KBM-7 (cell line): ENCODE results near the gene FAF1.

ENCODE experiments used
- DNase-seq: peaks from one replicate; pipeline ENCODE4 v3.0.0-alpha.2; 2015
- in situ Hi-C: fragments of 300-500 bp; cut with MboI; formaldehyde crosslinking; loops from 2 replicates; pipeline ENCODE4 v1.14.3; 2020; ENCODE audit warnings: low sequenced_read_pairs, low pct_unique_long_range_greater_than_20kb, mixed read lengths

Gene FAF1

GRCh38 chr1:50492142-50492541 is 467.9 kb downstream of the FAF1 start:
- in situ Hi-C loops, result no loop called here

GRCh38 chr1:50491142-50491541 is 468.9 kb downstream of the FAF1 start:
- no peak for DNase-seq
- in situ Hi-C loops, result no loop called here

More at GRCh38 chr1:50492142-50492541, 467.9 kb downstream of the FAF1 start:
- DNase-seq, result no peak

- in situ Hi-C loops, result no loop called here
- DNase-seq, result no peak
Measured at GRCh38 chr1:50490640-50491039, 469.4 kb downstream of the FAF1 start.

GRCh38 chr1:50488876-50489275 is 471.2 kb downstream of the FAF1 start:
- DNase-seq, result no peak
- in situ Hi-C loops, result no loop called here

GRCh38 chr1:50488356-50488755 is 471.7 kb downstream of the FAF1 start:
- DNase-seq, result no peak
- in situ Hi-C loops, result no loop called here

- in situ Hi-C loops, result no loop called here
- DNase-seq, result no peak
Measured at GRCh38 chr1:50487725-50488124, 472.3 kb downstream of the FAF1 start.

- DNase-seq, result no peak
- in situ Hi-C loops, result no loop called here
Measured at GRCh38 chr1:50481142-50481736, 478.8 kb downstream of the FAF1 start.

- DNase-seq, result no peak
- in situ Hi-C loops, result no loop called here
Measured at GRCh38 chr1:50476800-50477199, 483.3 kb downstream of the FAF1 start.

- in situ Hi-C loops, result no loop called here
- no peak for DNase-seq
Measured at GRCh38 chr1:50474859-50475809, 484.9 kb downstream of the FAF1 start.

GRCh38 chr1:50473513-50473912 is 486.6 kb downstream of the FAF1 start:
- in situ Hi-C loops, result no loop called here
- no peak for DNase-seq

GRCh38 chr1:50471967-50472366 is 488.1 kb downstream of the FAF1 start:
- in situ Hi-C loops, result no loop called here
- DNase-seq, result no peak

- in situ Hi-C loops, result no loop called here
- no peak for DNase-seq
Measured at GRCh38 chr1:50462964-50463363, 497.1 kb downstream of the FAF1 start.

GRCh38 chr1:50458507-50458906 is 501.6 kb downstream of the FAF1 start:
- DNase-seq, result peak; percentile 82

GRCh38 chr1:50454911-50455310 is 505.2 kb downstream of the FAF1 start:
- DNase-seq, result no peak
- in situ Hi-C loops, result no loop called here

More at GRCh38 chr1:50458507-50458906, 501.6 kb downstream of the FAF1 start:
- in situ Hi-C loops, result no loop called here

- in situ Hi-C loops, result no loop called here
- DNase-seq, result no peak
Measured at GRCh38 chr1:50453266-50453665, 506.8 kb downstream of the FAF1 start.

- no peak for DNase-seq
- in situ Hi-C loops, result no loop called here
Measured at GRCh38 chr1:50452700-50453099, 507.4 kb downstream of the FAF1 start.

GRCh38 chr1:50450861-50451653 is 509.0 kb downstream of the FAF1 start:
- no peak for DNase-seq
- in situ Hi-C loops, result no loop called here

- no peak for DNase-seq
- in situ Hi-C loops, result no loop called here
Measured at GRCh38 chr1:50447961-50448360, 512.1 kb downstream of the FAF1 start.

GRCh38 chr1:50441183-50441582 is 518.9 kb downstream of the FAF1 start:
- no peak for DNase-seq
- in situ Hi-C loops, result no loop called here

GRCh38 chr1:50438945-50439344 is 521.1 kb downstream of the FAF1 start:
- no peak for DNase-seq
- in situ Hi-C loops, result no loop called here
